Ovary (tissue), 9 donors: Measurements from ENCODE around the gene SIPA1L3. TPM values are rescaled to one million over a fixed set of nuclear protein-coding genes. Genes with fewer than 3 reads are reported as not detected.

ENCODE experiments used
- DNase-seq, 5 donors: peaks; one replicate each; pipeline ENCODE4 v3.0.0-alpha.2; 2019 to 2020
- H3K27ac ChIP-seq, 2 donors: fragments of 200-600 bp; one replicate each; pipeline versions ENCODE4 v1.5.1 to v1.8.0; 2019 to 2022
- H3K27me3 ChIP-seq: fragments of 200-600 bp; one replicate; pipeline ENCODE4 v1.8.0; 2022
- H3K36me3 ChIP-seq: fragments of 200-600 bp; sonication (generic); one replicate; pipeline ENCODE4 v1.5.1; 2019
- H3K4me1 ChIP-seq: one replicate; pipeline ENCODE4 v1.8.1; 2013; ENCODE audit warnings: mild to moderate bottlenecking, moderate library complexity; ENCODE audit not compliant: insufficient read depth
- H3K4me3 ChIP-seq: fragments of 200-600 bp; sonication (generic); one replicate; pipeline ENCODE4 v1.5.1; 2017
- H3K9me3 ChIP-seq, 2 donors: fragments of 200-600 bp in 1 of 2; sonication (generic) in 1 of 2; one replicate each; pipeline versions ENCODE4 v1.5.1 to v1.8.1; 2013 to 2019; ENCODE audit warnings: mild to moderate bottlenecking in 1 of 2, moderate library complexity in 1 of 2
- CTCF ChIP-seq, 3 donors: fragments of 450-650 bp in 2 of 3; fragments of 200-600 bp in 1 of 3; IDR thresholded peaks; one replicate each; pipeline versions ENCODE4 v1.5.1 to v1.8.0; 2016 to 2022; ENCODE audit warnings: antibody characterized with exemption in 3 of 3, mild to moderate bottlenecking in 1 of 3
- EP300 ChIP-seq: sonication (generic); formaldehyde crosslinking; IDR thresholded peaks from one replicate; pipeline ENCODE4 v1.6.1; 2017; ENCODE audit warnings: antibody characterized with exemption
- POLR2A ChIP-seq: fragments of 450-650 bp; IDR thresholded peaks from one replicate; pipeline ENCODE4 v1.6.1; 2017; ENCODE audit warnings: antibody characterized with exemption, mild to moderate bottlenecking, moderate library complexity
- WGBS, 3 donors: extraction: QIAGEN DNeasy Blood & Tissue Kit in 1 of 3; methylation state at CpG; one replicate each; pipeline versions ENCODE4 v1.1.5 to v1.1.7; 2013 to 2017; 5-methylcytosine and 5-hydroxymethylcytosine counted together
- intact Hi-C, 4 donors: fragments of 100-400 bp; cut with DNase I; formaldehyde crosslinking; loops; one replicate each; pipeline versions ENCODE4 v1.11.0 to v1.15.1; 2022 to 2023
- polyA plus RNA-seq, 2 donors: library from polyadenylated mRNA; stranded (reverse); fragments of 200-250 nt in 1 of 2; fragments of 350-450 nt in 1 of 2; fragmentation: Illumina TruSeq in 1 of 2; extraction: RNeasy Lipid Tissue Mini Kit (QIAGEN cat#74804) in 1 of 2; gene quantifications; one replicate each; pipeline ENCODE4 v1.2.3, GENCODE V29; 2013 to 2014
- total RNA-seq, 7 donors: library from RNA; depleted of rRNA in 2 of 7; stranded (reverse); fragments of >200 nt in 2 of 7; fragmentation: NEBNext Ultra II Directional in 3 of 7; extraction: Animal tissue kit (Norgen Biotek cat#: 25700) in 3 of 7; gene quantifications; one replicate each; pipeline versions ENCODE4 v1.1.0 to v1.2.4, GENCODE V29; 2016 to 2023
- donor health status: DM: no; HTN: no; CAD: no; lungs with moderate emphysema.
- donor health status: DM: no; HTN: no; CAD: no.
- donor health status: Bipolar disorder and iron deficiency.
- donor health status: DM: yes; HTN: yes; CAD: no.
- donor health status: DM: no; HTN: no; CAD: no.
- donor health status: DM: yes; HTN: yes; CAD: no.

Gene SIPA1L3
- total and polyA plus RNA-seq, 9 donors: 4.5 to 27.9 (median 18.2) TPM

- H3K4me3 ChIP-seq: no peak overlapping the region
- H3K9me3 ChIP-seq: no peaks in the 10 kb centered on the region
- no peaks in the 10 kb centered on the region for H3K4me1 ChIP-seq
- no peak for DNase-seq
- intact Hi-C loops: no loop called here
- WGBS, 3 donors: 94 to 96% (median 95%) methylated on average over 15 of the region's 15 CpGs
- no peak for TF ChIP-seq POLR2A
- TF ChIP-seq EP300: no peak
- no peak for TF ChIP-seq CTCF (IDR thresholded peaks at IDR 0.05)
- H3K36me3 ChIP-seq: no peaks in the 10 kb centered on the region
- no peaks in the 10 kb centered on the region for H3K27me3 ChIP-seq
- H3K27ac ChIP-seq: no peak overlapping the region
These were observed 171.4 kb downstream of the SIPA1L3 start for GRCh38 chr19:38078302-38078930.

- 66 to 77% (median 77%) methylated on average over 1 of the region's 1 CpG for WGBS, 3 donors
- TF ChIP-seq EP300: no peak
- no peak for TF ChIP-seq POLR2A
- no peak for TF ChIP-seq CTCF (IDR thresholded peaks at IDR 0.05)
- no peak overlapping the region for H3K4me3 ChIP-seq
- no peaks in the 10 kb centered on the region for H3K4me1 ChIP-seq
- no peaks in the 10 kb centered on the region for H3K36me3 ChIP-seq
- DNase-seq: no peak
- intact Hi-C loops: no loop called here
- no peaks in the 10 kb centered on the region for H3K27me3 ChIP-seq
- no peaks in the 10 kb centered on the region for H3K9me3 ChIP-seq
- H3K27ac ChIP-seq: no peak overlapping the region
These were observed 172.9 kb downstream of the SIPA1L3 start for GRCh38 chr19:38079926-38080380.

GRCh38 chr19:38081547-38082255, 174.7 kb downstream of the SIPA1L3 start:
- H3K36me3 ChIP-seq: no peaks in the 10 kb centered on the region
- no peaks in the 10 kb centered on the region for H3K4me1 ChIP-seq
- WGBS, 3 donors: 95 to 97% (median 96%) methylated on average over 40 to 51 of the region's 51 CpGs
- H3K9me3 ChIP-seq: no peaks in the 10 kb centered on the region
- H3K27ac ChIP-seq: no peak overlapping the region
- TF ChIP-seq POLR2A (no peak), CTCF (IDR thresholded peaks at IDR 0.05) (no peak), EP300 (no peak)
- H3K27me3 ChIP-seq: no peaks in the 10 kb centered on the region
- H3K4me3 ChIP-seq: no peak overlapping the region
- DNase-seq: no peak
- intact Hi-C loops: no loop called here

GRCh38 chr19:38082256-38083118, 175.5 kb downstream of the SIPA1L3 start:
- Histone ChIP-seq H3K9me3 (no peaks in the 10 kb centered on the region), H3K27ac (no peak overlapping the region), H3K27me3 (no peaks in the 10 kb centered on the region), H3K4me3 (no peak overlapping the region), H3K36me3 (no peaks in the 10 kb centered on the region), H3K4me1 (no peaks in the 10 kb centered on the region)
- intact Hi-C loops: no loop called here
- WGBS, 3 donors: 95 to 96% (median 96%) methylated on average over 70 to 78 of the region's 78 CpGs
- TF ChIP-seq CTCF (IDR thresholded peaks at IDR 0.05) (no peak), EP300 (no peak), POLR2A (no peak)
- DNase-seq: no peak
